Measurements from ENCODE around the gene KRTAP12-4.
"Not testable (repeated sequence)": the region's sequence is repeated elsewhere in the genome, so short reads cannot be mapped to it uniquely, and the experiment has no call there.

Gene KRTAP12-4

GRCh38 chr21:44697811-44698734 is 43.6 kb upstream of the KRTAP12-4 start:
- no peak for TF ChIP-seq POLR2AphosphoS5 (IDR thresholded peaks at IDR 0.05; ENCODE audit: low read depth, low read length)

DNA sequence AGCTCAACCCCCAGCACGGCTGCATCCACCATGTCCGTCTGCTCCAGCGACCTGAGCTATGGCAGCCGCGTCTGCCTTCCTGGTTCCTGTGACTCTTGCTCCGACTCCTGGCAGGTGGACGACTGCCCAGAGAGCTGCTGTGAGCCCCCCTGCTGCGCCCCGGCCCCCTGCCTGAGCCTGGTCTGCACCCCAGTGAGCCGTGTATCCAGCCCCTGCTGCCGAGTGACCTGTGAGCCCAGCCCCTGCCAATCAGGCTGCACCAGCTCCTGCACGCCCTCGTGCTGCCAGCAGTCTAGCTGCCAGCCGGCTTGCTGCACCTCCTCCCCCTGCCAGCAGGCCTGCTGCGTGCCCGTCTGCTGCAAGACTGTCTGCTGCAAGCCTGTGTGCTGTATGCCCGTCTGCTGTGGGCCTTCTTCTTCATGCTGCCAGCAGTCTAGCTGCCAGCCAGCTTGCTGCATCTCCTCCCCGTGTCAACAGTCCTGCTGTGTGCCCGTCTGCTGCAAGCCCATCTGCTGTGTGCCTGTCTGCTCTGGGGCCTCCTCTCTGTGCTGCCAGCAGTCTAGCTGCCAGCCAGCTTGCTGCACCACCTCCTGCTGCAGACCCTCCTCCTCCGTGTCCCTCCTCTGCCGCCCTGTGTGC is 42.8 kb upstream of the KRTAP12-4 start, which contains the start of gene KRTAP10-12:
KRTAP10-12 (plus strand) TSS at position 1 of the 639 bp plus-strand sequence; CDS start at position 31, 30 bp downstream.
- not testable (repeated sequence) for TF ChIP-seq FOXP2 (optimal IDR thresholded peaks at IDR 0.05; ENCODE audit: borderline replicate concordance, extremely low read depth, extremely low read length, insufficient read depth); REST (IDR thresholded peaks at IDR 0.05; ENCODE audit: insufficient read depth in 1 of 2, low read depth in 2 of 2, low read length in 2 of 2); SIN3A (IDR thresholded peaks at IDR 0.05; ENCODE audit: borderline replicate concordance, insufficient read depth, low read length)

DNA sequence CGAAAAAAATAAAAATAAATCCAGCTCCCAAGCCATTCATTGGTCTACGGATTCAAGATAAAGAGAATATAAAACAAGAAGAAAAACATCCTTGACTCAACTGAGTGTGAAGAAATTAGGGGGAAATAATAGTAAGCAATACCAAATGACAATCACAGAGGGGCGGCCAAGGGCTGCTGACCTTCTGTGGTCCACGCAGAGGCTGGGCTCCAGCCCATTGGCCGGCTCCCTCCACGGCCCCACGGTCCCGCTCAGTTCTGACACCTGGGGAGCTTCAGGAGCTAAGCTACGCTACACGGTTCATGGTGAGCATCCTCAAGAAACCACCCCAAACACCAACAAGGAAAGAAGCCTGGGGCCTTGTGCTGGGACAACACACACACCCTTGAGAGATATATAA is 42.1 kb upstream of the KRTAP12-4 start:
- TF ChIP-seq FOXP2 (optimal IDR thresholded peaks at IDR 0.05; ENCODE audit: borderline replicate concordance, extremely low read depth, extremely low read length, insufficient read depth) (no peak), REST (IDR thresholded peaks at IDR 0.05; ENCODE audit: insufficient read depth in 1 of 2, low read depth in 2 of 2, low read length in 2 of 2) (no peak), SIN3A (IDR thresholded peaks at IDR 0.05; ENCODE audit: borderline replicate concordance, insufficient read depth, low read length) (no peak), POLR2AphosphoS5 (IDR thresholded peaks at IDR 0.05; ENCODE audit: low read depth, low read length) (no peak), TAF1 (IDR thresholded peaks at IDR 0.05; ENCODE audit: borderline replicate concordance, insufficient read depth, low read length) (no peak)

- no peak for TF ChIP-seq SIN3A (IDR thresholded peaks at IDR 0.05; ENCODE audit: borderline replicate concordance, insufficient read depth, low read length)
- TF ChIP-seq TAF1 (IDR thresholded peaks at IDR 0.05; ENCODE audit: borderline replicate concordance, insufficient read depth, low read length): no peak
- no peak for TF ChIP-seq FOXP2 (optimal IDR thresholded peaks at IDR 0.05; ENCODE audit: borderline replicate concordance, extremely low read depth, extremely low read length, insufficient read depth)
- TF ChIP-seq REST (IDR thresholded peaks at IDR 0.05; ENCODE audit: insufficient read depth in 1 of 2, low read depth in 2 of 2, low read length in 2 of 2): no peak
- TF ChIP-seq POLR2AphosphoS5 (IDR thresholded peaks at IDR 0.05; ENCODE audit: low read depth, low read length): no peak
Measured at GRCh38 chr21:44695641-44696040, 41.2 kb upstream of the KRTAP12-4 start.

GRCh38 chr21:44695184-44695583 is 40.7 kb upstream of the KRTAP12-4 start:
- TF ChIP-seq POLR2AphosphoS5 (IDR thresholded peaks at IDR 0.05; ENCODE audit: low read depth, low read length): no peak
- no peak for TF ChIP-seq REST (IDR thresholded peaks at IDR 0.05; ENCODE audit: insufficient read depth in 1 of 2, low read depth in 2 of 2, low read length in 2 of 2)
- no peak for TF ChIP-seq SIN3A (IDR thresholded peaks at IDR 0.05; ENCODE audit: borderline replicate concordance, insufficient read depth, low read length)
- no peak for TF ChIP-seq FOXP2 (optimal IDR thresholded peaks at IDR 0.05; ENCODE audit: borderline replicate concordance, extremely low read depth, extremely low read length, insufficient read depth)
- TF ChIP-seq TAF1 (IDR thresholded peaks at IDR 0.05; ENCODE audit: borderline replicate concordance, insufficient read depth, low read length): no peak

Data from PFSK-1 (cell line).